WTC11 (cell line): Measurements from ENCODE around the gene WDSUB1. TPM values are rescaled to one million over a fixed set of nuclear protein-coding genes. Genes with fewer than 3 reads are reported as not detected.

Source experiments
- ATAC-seq: fragments of 200-7000 bp; cut with Tn5 transposase; 2 replicates; pipeline ENCODE4 v1.10.0; 2021; ENCODE audit warnings: mild to moderate bottlenecking, moderate library complexity
- CTCF ChIA-PET: fragments of 300-600 bp; sonication (Branson Sonifier 250); formaldehyde crosslinking; loops from one replicate; lab custom pipeline; 2021; ENCODE audit warnings: antibody characterized with exemption; lab: Charles Lee
- POLR2A ChIA-PET: fragments of 350-600 bp; sonication (Branson Sonifier 250); formaldehyde crosslinking; loops from one replicate; lab custom pipeline; 2021; ENCODE audit warnings: antibody characterized with exemption; lab: Charles Lee
- DNase-seq: peaks from one replicate; pipeline ENCODE4 v3.0.0; 2021; ENCODE audit warnings: low spot score
- H3K27ac Mint-ChIP-seq: 2 replicates; pipeline ENCODE4 v1.8.0; 2021; ENCODE audit warnings: mixed read lengths
- H3K27me3 Mint-ChIP-seq: 2 replicates; pipeline ENCODE4 v1.8.0; 2021; ENCODE audit warnings: low read depth, mild to moderate bottlenecking, moderate library complexity, mixed read lengths
- H3K36me3 Mint-ChIP-seq: 2 replicates; pipeline ENCODE4 v1.8.0; 2021; ENCODE audit warnings: mixed read lengths
- H3K4me1 Mint-ChIP-seq: 2 replicates; pipeline ENCODE4 v1.8.0; 2022; ENCODE audit warnings: mixed read lengths
- H3K4me3 Mint-ChIP-seq: 2 replicates; pipeline ENCODE4 v1.8.0; 2021; ENCODE audit warnings: mild to moderate bottlenecking, moderate library complexity, mixed read lengths
- H3K9me3 Mint-ChIP-seq: 2 replicates; pipeline ENCODE4 v1.8.0; 2021; ENCODE audit warnings: mixed read lengths
- AFF4 ChIP-seq: sonication (generic); formaldehyde crosslinking; IDR thresholded peaks from 2 replicates; pipeline ENCODE4 v1.8.1; 2023; ENCODE audit warnings: mild to moderate bottlenecking, missing genetic modification reagents, borderline replicate concordance
- CTCF ChIP-seq: fragments of 200-600 bp; IDR thresholded peaks from 2 replicates; pipeline ENCODE4 v1.8.0; 2022; ENCODE audit warnings: antibody characterized with exemption
- IRF1 ChIP-seq: sonication (generic); formaldehyde crosslinking; IDR thresholded peaks from 2 replicates; pipeline ENCODE4 v1.8.0; 2023; ENCODE audit warnings: missing genetic modification reagents
- SP1 ChIP-seq: sonication (generic); formaldehyde crosslinking; conservative IDR thresholded peaks from 2 replicates; pipeline ENCODE4 v1.8.1; 2022; ENCODE audit warnings: missing genetic modification reagents
- TEAD4 ChIP-seq: sonication (generic); formaldehyde crosslinking; IDR thresholded peaks from 2 replicates; pipeline ENCODE4 v1.8.0; 2022; ENCODE audit warnings: mild to moderate bottlenecking, missing genetic modification reagents
- ZNF138 ChIP-seq: sonication (generic); formaldehyde crosslinking; conservative IDR thresholded peaks from 2 replicates; pipeline ENCODE4 v1.8.1; 2022; ENCODE audit warnings: mild to moderate bottlenecking, moderate library complexity, missing genetic modification reagents
- ZNF396 ChIP-seq: fragments of 250-450 bp; sonication (Bioruptor Pico); IDR thresholded peaks from 2 replicates; pipeline ENCODE4 v1.8.0; 2021; ENCODE audit warnings: mild to moderate bottlenecking, moderate library complexity, borderline replicate concordance
- ZNF671 ChIP-seq: fragments of 250-450 bp; sonication (Bioruptor Pico); IDR thresholded peaks from 2 replicates; pipeline ENCODE4 v1.8.0; 2021; ENCODE audit warnings: mild to moderate bottlenecking
- total RNA-seq: library from RNA; stranded (reverse); gene quantifications from 3 replicates; pipeline ENCODE4 v1.2.3, GENCODE V29; 2021
- TF ChIP-seq, protein P1 (sequence below): sonication (generic); formaldehyde crosslinking; IDR thresholded peaks from 2 replicates; pipeline ENCODE4 v1.8.0; 2022; ENCODE audit warnings: mild to moderate bottlenecking, missing genetic modification reagents
- TF ChIP-seq, protein P2 (sequence below): sonication (generic); formaldehyde crosslinking; IDR thresholded peaks from 2 replicates; pipeline ENCODE4 v1.8.0; 2022; ENCODE audit warnings: mild to moderate bottlenecking, missing genetic modification reagents
- TF ChIP-seq, protein P3 (sequence below): sonication (generic); formaldehyde crosslinking; IDR thresholded peaks from 2 replicates; pipeline ENCODE4 v1.8.0; 2023; ENCODE audit warnings: mild to moderate bottlenecking, missing genetic modification reagents
- TF ChIP-seq, protein P4 (sequence below): fragments of 250-450 bp; sonication (Bioruptor Pico); IDR thresholded peaks from 2 replicates; pipeline ENCODE4 v1.9.0; 2021; ENCODE audit warnings: mild to moderate bottlenecking

The WDSUB1 gene
- total RNA-seq, 1 experiment from 2014 or later = 5.8 TPM

- CTCF ChIA-PET = interaction anchor here (0.8 kb wide), 1 partner anchor 36 kb away, joined by 3 read pairs; no protein-coding TSS in a partner anchor
- Mint-ChIP-seq H3K27me3 (no peaks in the 10 kb centered on the region), H3K36me3 (no peaks in the 10 kb centered on the region), H3K9me3 (no peaks in the 10 kb centered on the region), H3K4me1 (no peaks in the 10 kb centered on the region), H3K27ac (no peak overlapping the region), H3K4me3 (no peak overlapping the region)
- no peak for DNase-seq
- ATAC-seq = no peak
- POLR2A ChIA-PET = no interaction called here
- TF ChIP-seq ZNF396 (CRISPR knock-in tag) (no peak), ZNF671 (CRISPR knock-in tag) (no peak), CTCF (no peak), IRF1 (CRISPR knock-in tag) (no peak), AFF4 (CRISPR knock-in tag) (no peak), TEAD4 (CRISPR knock-in tag) (no peak), ZNF138 (CRISPR knock-in tag) (no peak), SP1 (no peak)
- TF ChIP-seq, protein P1, sequence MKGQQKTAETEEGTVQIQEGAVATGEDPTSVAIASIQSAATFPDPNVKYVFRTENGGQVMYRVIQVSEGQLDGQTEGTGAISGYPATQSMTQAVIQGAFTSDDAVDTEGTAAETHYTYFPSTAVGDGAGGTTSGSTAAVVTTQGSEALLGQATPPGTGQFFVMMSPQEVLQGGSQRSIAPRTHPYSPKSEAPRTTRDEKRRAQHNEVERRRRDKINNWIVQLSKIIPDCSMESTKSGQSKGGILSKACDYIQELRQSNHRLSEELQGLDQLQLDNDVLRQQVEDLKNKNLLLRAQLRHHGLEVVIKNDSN (CRISPR knock-in tag) = no peak
- TF ChIP-seq, protein P2, sequence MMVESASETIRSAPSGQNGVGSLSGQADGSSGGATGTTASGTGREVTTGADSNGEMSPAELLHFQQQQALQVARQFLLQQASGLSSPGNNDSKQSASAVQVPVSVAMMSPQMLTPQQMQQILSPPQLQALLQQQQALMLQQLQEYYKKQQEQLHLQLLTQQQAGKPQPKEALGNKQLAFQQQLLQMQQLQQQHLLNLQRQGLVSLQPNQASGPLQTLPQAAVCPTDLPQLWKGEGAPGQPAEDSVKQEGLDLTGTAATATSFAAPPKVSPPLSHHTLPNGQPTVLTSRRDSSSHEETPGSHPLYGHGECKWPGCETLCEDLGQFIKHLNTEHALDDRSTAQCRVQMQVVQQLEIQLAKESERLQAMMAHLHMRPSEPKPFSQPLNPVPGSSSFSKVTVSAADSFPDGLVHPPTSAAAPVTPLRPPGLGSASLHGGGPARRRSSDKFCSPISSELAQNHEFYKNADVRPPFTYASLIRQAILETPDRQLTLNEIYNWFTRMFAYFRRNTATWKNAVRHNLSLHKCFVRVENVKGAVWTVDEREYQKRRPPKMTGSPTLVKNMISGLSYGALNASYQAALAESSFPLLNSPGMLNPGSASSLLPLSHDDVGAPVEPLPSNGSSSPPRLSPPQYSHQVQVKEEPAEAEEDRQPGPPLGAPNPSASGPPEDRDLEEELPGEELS (CRISPR knock-in tag) = no peak
- TF ChIP-seq, protein P3, sequence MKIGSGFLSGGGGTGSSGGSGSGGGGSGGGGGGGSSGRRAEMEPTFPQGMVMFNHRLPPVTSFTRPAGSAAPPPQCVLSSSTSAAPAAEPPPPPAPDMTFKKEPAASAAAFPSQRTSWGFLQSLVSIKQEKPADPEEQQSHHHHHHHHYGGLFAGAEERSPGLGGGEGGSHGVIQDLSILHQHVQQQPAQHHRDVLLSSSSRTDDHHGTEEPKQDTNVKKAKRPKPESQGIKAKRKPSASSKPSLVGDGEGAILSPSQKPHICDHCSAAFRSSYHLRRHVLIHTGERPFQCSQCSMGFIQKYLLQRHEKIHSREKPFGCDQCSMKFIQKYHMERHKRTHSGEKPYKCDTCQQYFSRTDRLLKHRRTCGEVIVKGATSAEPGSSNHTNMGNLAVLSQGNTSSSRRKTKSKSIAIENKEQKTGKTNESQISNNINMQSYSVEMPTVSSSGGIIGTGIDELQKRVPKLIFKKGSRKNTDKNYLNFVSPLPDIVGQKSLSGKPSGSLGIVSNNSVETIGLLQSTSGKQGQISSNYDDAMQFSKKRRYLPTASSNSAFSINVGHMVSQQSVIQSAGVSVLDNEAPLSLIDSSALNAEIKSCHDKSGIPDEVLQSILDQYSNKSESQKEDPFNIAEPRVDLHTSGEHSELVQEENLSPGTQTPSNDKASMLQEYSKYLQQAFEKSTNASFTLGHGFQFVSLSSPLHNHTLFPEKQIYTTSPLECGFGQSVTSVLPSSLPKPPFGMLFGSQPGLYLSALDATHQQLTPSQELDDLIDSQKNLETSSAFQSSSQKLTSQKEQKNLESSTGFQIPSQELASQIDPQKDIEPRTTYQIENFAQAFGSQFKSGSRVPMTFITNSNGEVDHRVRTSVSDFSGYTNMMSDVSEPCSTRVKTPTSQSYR (CRISPR knock-in tag) = no peak
- TF ChIP-seq, protein P4, sequence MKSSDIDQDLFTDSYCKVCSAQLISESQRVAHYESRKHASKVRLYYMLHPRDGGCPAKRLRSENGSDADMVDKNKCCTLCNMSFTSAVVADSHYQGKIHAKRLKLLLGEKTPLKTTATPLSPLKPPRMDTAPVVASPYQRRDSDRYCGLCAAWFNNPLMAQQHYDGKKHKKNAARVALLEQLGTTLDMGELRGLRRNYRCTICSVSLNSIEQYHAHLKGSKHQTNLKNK (CRISPR knock-in tag) = no peak
These were observed 87.3 kb downstream of the WDSUB1 start for GRCh38 chr2:159199236-159199635.
